IPS-20b (cell line): ENCODE results near the gene FCHSD2.

ENCODE experiments used
- H3K27ac ChIP-seq: one replicate; pipeline ENCODE4 v1.5.1; 2013; ENCODE audit warnings: low read length
- H3K27me3 ChIP-seq: 2 replicates; pipeline ENCODE4 v1.6.1; 2013; ENCODE audit warnings: mild to moderate bottlenecking, low read length, inconsistent platforms; ENCODE audit not compliant: insufficient read depth
- H3K36me3 ChIP-seq: 2 replicates; pipeline ENCODE4 v1.6.1; 2013; ENCODE audit warnings: low read depth, mild to moderate bottlenecking, inconsistent platforms, low read length, moderate library complexity; ENCODE audit not compliant: insufficient read depth
- H3K4me1 ChIP-seq: 2 replicates; pipeline ENCODE4 v1.6.1; 2013; ENCODE audit warnings: mild to moderate bottlenecking, control low read depth, inconsistent platforms, low read length, moderate library complexity; ENCODE audit not compliant: insufficient read depth
- H3K4me3 ChIP-seq: 2 replicates; pipeline ENCODE4 v1.5.1; 2013; ENCODE audit warnings: mild to moderate bottlenecking, low read length, inconsistent platforms
- H3K9ac ChIP-seq: 2 replicates; pipeline ENCODE4 v1.6.1; 2013; ENCODE audit warnings: low read depth, mild to moderate bottlenecking, inconsistent platforms, low read length, moderate library complexity
- H3K9me3 ChIP-seq: 2 replicates; pipeline ENCODE4 v1.6.1; 2013; ENCODE audit warnings: mild to moderate bottlenecking, low read depth, low read length, inconsistent platforms; ENCODE audit not compliant: insufficient read depth

FCHSD2 gene

DNA sequence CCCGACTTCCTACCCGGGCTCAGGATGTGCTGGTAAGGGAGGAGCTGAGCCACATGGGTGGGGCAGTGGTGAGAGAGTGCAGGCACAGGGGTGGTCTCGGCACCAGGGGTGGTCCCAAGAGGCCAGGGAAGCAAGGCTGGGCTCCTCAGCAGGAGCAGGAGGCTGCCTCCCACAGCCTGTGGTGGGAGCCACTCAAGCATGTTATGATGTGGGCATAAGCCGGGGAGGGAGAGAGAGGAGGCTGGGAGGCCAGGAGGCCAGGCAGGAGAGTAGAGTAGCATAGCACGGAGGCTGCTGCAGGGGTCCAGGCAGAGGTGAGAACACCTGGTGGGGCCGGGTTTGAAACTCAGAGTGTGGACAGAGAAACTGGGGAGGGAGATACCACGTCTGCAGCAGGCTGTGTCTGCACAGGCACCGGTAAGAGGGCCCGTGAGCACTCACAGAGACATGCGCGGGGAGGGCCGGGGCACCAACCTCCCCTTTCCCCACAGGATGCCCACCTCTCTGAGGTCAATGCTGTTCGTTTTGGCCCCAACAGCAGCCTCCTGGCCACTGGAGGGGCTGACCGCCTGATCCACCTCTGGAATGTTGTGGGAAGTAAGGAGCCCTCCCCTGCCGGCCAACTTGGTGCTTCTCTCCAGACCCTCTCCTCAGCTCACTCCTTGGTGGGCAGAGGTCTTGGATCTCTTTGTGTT, 317.2 kb downstream of the FCHSD2 start:
- Histone ChIP-seq H3K9me3 (no peaks in the 10 kb centered on the region), H3K4me1 (no peaks in the 10 kb centered on the region; the same call in 1 of the 2 replicates), H3K27ac (no peak overlapping the region), H3K27me3 (peaks cover 29% of the 10 kb centered on the region), H3K4me3 (no peak overlapping the region), H3K36me3 (no peaks in the 10 kb centered on the region), H3K9ac (no peak overlapping the region)

DNA sequence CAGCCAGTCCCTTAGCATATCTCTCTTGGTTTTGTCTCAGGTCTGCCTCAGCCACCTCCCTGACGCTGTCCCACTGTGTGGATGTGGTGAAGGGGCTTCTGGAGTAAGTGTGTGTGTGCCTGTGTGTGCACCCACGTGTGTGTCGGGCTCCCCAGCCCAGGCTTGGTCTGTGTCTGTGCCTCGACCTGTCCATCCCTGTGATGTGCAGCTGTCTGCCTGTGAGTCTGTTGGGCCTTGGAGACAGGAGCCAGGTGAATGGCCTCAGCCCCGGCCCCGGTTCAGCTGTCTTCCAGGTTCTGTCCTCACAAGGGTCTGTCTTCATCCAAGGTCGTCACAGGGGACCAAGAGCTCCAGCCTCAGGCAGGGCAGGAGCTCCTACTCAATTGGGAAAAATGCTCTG, 318.1 kb downstream of the FCHSD2 start:
- no peaks in the 10 kb centered on the region for H3K36me3 ChIP-seq

DNA sequence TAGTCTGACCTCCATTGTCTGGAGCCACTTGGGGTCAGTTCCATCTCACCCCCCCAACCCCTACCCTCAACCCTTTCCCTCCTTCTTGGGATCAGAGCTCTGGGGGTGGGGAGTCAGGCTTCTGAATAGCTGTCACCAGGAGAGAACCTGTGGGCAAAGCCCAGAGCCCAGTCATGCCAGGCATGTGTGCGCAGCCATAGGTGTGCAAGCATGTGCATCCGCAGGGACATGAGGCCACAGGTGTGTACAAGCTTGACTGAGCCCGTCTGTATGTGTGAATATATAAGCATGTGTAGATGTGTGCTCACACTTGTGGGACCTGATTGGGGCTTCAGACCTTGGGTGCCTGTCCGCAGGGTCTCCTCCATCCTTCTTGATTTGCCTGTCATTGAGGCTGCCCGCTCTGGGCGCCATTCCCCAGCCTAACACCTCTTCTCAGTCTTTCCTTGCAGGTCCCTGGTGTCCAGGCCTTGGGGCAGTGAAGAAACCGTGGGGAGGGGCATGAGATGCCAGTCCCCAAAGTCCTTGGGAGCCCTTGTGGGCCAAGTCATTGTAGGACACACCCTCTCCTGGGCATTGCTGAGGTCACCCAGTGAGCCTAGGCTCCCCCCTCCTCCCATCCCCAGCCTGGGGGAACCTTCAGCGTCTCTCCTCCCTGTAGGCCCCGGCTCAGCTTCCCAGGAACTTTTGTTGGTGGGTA, 318.9 kb downstream of the FCHSD2 start:
- H3K27ac ChIP-seq = no peak overlapping the region

More for the DNA sequence above, 318.1 kb downstream of the FCHSD2 start:
- no peak overlapping the region for H3K9ac ChIP-seq
- no peak overlapping the region for H3K27ac ChIP-seq
- H3K4me3 ChIP-seq = no peak overlapping the region
- H3K4me1 ChIP-seq = peaks cover 4% of the 10 kb centered on the region; the same call in 1 of the 2 replicates
- peaks cover 29% of the 10 kb centered on the region for H3K27me3 ChIP-seq
- no peaks in the 10 kb centered on the region for H3K9me3 ChIP-seq

DNA sequence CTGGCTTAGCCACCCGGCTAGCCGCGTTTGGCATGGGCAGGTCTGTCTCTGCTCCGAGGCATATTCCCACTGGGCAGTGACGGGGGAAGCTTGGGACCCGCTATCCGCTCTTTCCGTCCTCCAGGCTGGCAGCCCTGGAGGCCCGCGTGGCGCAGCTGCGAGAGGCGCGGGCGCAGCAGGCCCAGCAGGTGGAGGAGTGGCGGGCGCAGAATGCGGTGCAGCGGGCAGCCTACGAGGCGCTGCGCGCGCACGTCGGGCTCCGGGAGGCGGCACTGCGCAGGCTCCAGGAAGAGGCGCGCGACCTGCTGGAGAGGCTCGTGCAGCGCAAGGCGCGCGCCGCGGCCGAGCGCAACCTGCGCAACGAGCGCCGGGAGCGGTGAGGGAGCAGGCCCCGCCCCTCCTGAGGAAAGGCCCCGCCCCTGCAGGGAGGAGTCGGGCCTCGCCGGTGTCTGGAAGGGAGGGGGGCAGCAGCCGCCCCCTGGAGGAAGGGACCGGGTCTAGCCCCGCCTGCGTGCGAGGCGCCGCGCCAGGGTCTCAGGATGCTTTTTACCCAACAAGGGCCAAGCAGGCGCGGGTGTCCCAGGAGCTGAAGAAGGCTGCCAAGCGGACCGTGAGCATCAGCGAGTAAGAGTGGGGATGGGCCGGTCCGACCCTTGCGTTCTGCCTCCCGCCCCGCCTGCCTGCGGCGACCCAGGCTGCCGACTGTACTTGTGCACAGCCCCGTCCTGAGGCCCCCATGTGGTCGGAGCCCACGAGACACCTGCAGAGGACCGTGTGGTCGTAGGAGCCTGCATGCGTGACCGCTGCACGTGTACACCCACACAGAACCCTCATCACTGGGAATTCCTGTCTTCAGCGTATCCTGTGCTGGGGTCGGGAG, 320.0 kb downstream of the FCHSD2 start:
- H3K36me3 ChIP-seq = no peaks in the 10 kb centered on the region

More for the DNA sequence above, 318.9 kb downstream of the FCHSD2 start:
- no peak overlapping the region for H3K4me3 ChIP-seq
- H3K4me1 ChIP-seq = peaks cover 4% of the 10 kb centered on the region; the same call in 1 of the 2 replicates
- no peaks in the 10 kb centered on the region for H3K9me3 ChIP-seq
- H3K9ac ChIP-seq = no peak overlapping the region
- no peaks in the 10 kb centered on the region for H3K36me3 ChIP-seq
- peaks cover 29% of the 10 kb centered on the region for H3K27me3 ChIP-seq

DNA sequence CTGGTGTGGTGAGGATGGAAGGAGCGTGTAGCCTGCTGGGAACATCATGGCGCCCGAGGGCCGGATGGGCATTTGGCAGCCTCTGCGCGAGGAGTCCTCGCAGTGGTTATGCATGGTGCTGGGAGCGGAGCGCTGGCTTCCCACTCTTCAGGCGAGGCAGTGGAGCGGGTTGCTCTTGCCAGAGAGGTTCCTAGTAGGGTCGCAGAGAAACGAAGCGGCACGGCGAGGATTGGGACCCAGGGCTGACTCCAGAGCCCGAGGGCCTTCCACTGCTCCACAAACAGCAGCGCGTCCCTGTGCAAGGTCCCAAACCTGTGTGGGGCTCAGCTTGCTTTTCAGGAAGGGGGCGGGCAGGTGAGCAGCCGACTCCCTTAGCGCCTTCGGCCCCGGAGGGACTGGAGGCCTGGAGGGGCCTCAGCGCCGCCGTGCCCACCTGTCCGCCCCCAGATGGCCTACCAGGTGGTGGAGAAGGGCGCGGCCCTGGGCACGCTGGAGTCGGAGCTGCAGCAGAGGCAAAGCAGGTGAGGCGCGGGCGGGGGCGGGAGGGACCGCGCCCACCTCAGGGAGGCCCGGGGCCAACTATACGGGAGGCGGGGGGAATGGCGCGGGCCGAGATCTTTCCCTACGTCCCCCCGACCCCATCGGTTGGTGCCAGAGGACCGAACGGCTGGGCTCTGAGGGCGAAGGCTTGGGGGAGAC, 320.7 kb downstream of the FCHSD2 start:
- Histone ChIP-seq H3K9me3 (no peaks in the 10 kb centered on the region), H3K36me3 (no peaks in the 10 kb centered on the region), H3K9ac (peak overlapping the region; percentile 72; the same call in 1 of the 2 replicates), H3K27me3 (peaks cover 29% of the 10 kb centered on the region), H3K4me3 (peak overlapping the region; percentile 78), H3K27ac (no peak overlapping the region), H3K4me1 (peaks cover 4% of the 10 kb centered on the region; the same call in 1 of the 2 replicates)

More for the DNA sequence above, 320.0 kb downstream of the FCHSD2 start:
- H3K9ac ChIP-seq = peak overlapping the region; percentile 72; the same call in 1 of the 2 replicates
- no peaks in the 10 kb centered on the region for H3K9me3 ChIP-seq
- H3K4me1 ChIP-seq = peaks cover 4% of the 10 kb centered on the region; the same call in 1 of the 2 replicates
- no peak overlapping the region for H3K27ac ChIP-seq
- peak overlapping the region; percentile 78 for H3K4me3 ChIP-seq
- H3K27me3 ChIP-seq = peaks cover 29% of the 10 kb centered on the region

DNA sequence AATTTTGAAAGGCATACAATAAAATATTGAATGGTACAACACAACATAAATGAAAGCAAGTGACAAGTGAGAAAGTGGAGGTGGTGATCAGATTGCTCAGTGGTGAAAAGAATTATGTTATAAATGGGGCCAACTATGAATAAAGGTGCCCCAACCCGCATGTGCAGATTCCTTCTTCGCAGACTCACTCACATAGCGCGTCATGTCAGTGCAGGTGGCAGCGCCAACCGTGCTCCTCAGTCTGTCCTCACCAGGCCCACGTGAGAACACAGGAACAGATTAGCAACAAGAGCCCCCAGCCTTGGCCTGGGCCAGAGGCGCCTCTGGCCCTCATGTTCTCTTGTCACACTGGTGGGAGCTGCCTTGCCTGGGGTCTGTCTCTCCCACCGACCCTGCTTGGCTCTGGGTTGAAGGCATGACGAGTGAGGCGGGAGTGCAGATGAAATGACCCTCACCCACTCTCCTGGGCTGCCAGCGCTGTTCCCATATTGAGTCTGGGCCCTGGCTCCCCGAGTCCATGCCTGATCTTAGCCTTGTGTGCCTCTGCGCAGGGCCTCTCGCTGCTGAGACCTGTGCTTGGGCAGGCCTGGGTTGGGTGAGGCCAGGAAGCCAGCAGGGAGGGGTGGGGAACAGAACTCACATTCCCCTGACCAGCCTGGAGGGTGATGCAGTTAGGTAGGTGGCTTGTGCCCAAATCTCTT, 321.5 kb downstream of the FCHSD2 start:
- Histone ChIP-seq H3K4me3 (peak overlapping the region; percentile 78; the same call in 1 of the 2 replicates), H3K9me3 (no peaks in the 10 kb centered on the region), H3K9ac (no peak overlapping the region), H3K36me3 (no peaks in the 10 kb centered on the region), H3K27ac (no peak overlapping the region), H3K27me3 (peaks cover 31% of the 10 kb centered on the region), H3K4me1 (peaks cover 4% of the 10 kb centered on the region; the same call in 1 of the 2 replicates)

DNA sequence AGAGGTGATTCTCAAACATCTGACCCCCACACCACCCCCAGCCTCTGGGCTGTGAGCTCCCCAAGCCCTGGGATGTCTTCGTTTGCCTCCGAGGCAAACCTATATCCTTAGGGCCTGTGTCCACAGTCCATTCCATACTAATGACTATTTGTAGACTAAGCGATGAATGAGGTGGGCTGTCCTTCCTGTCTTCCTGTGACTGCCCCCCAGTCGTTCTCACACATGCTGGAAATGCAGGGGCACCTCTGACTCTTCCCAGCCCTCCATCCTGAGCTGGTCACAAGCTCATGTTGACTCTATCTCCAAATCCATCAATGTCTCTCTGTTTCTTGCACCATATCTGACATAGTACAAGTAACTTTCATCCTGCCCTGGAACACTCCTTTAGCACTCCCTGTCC, 323.1 kb downstream of the FCHSD2 start:
- H3K27me3 ChIP-seq = peaks cover 33% of the 10 kb centered on the region

DNA sequence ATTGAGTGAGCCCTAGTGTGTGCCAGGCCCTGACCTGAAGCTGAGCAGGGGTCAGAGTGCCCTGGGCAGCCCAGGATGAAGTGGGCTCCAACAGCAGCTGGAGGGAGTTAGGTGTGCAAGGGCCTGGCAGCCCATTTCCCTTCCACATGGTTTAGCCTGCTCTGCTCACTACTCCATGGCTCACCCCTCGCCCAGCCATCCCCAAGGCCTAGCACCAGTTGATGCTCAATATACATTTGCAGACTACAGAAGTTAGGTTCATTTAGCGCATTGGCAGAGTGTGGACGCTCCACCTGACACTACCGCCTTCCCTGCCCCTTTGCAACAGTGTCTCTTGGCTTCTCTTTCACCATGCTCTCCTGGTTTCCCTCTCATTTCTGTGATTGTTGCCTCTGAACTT, 324.2 kb downstream of the FCHSD2 start:
- no peaks in the 10 kb centered on the region for H3K9me3 ChIP-seq
- H3K4me3 ChIP-seq = no peak overlapping the region
- H3K9ac ChIP-seq = no peak overlapping the region
- H3K27me3 ChIP-seq = peaks cover 30% of the 10 kb centered on the region
- H3K4me1 ChIP-seq = peaks cover 9% of the 10 kb centered on the region; the same call in 1 of the 2 replicates
- no peak overlapping the region for H3K27ac ChIP-seq
- H3K36me3 ChIP-seq = no peaks in the 10 kb centered on the region

More for the DNA sequence above, 323.1 kb downstream of the FCHSD2 start:
- H3K27ac ChIP-seq = no peak overlapping the region
- no peaks in the 10 kb centered on the region for H3K36me3 ChIP-seq
- no peaks in the 10 kb centered on the region for H3K9me3 ChIP-seq
- no peak overlapping the region for H3K4me3 ChIP-seq
- H3K9ac ChIP-seq = no peak overlapping the region
- H3K4me1 ChIP-seq = peaks cover 7% of the 10 kb centered on the region; the same call in 1 of the 2 replicates

DNA sequence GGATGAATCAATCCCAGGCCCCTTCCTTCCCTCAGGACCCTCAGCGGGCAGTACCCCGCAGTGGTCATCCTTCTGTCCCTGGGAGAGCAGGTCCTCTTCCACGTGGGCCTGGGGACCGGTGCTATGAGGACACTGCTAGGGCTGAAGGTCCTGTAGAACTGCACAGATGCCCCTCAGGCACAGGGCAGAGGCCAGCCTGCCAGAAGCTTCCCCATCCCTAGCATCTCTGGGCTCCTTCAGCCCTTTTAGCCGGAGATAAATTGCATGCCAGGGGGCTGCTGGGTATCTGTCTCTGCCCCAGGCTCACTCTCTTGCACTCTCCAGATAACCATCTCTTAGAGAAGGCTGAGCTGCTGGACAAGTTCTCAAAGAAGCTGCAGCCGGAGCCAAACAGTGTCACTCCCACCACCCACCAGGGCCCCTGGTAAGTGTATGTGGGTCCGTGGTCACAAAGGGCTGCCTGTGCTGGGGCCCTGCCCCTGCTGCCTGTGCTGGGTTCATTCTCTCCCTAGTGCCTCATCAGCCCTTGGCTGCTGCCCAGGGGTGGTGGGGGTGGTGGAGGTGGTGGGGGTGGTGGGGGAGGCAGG, 325.6 kb downstream of the FCHSD2 start:
- Histone ChIP-seq H3K9me3 (no peaks in the 10 kb centered on the region), H3K36me3 (no peaks in the 10 kb centered on the region), H3K4me3 (no peak overlapping the region), H3K4me1 (peaks cover 9% of the 10 kb centered on the region; the same call in 1 of the 2 replicates), H3K27me3 (peaks cover 24% of the 10 kb centered on the region), H3K9ac (no peak overlapping the region), H3K27ac (no peak overlapping the region)

DNA sequence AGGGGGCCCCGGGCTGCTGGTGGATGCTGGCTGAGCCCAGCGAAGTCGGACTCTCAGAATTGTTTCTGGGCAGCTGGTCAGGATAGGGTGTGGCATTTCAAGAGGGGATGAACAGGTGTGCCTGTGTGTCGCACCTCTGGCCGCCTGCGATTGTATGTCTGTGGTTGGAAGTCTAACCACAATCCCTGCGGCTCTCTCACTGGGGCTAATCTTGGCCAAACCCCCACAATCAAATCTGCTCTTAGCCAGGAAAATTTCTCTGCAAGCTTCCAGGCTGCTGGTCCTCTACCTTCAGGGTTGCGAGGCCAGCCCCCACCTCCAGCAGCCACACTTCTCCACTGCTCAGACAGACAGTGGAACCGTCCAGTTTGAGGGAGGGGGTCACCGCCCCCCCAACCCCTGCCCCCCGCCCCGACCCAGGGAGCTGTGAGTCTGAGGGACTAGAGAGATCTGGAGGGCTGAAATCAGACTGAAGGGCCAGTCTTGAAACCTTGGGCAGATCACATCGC, 327.0 kb downstream of the FCHSD2 start:
- H3K36me3 ChIP-seq = no peaks in the 10 kb centered on the region
- H3K4me3 ChIP-seq = peak overlapping the region; percentile 85
- H3K27ac ChIP-seq = no peak overlapping the region
- H3K9ac ChIP-seq = peak overlapping the region; percentile 89; the same call in 1 of the 2 replicates
- peaks cover 12% of the 10 kb centered on the region; the same call in 1 of the 2 replicates for H3K27me3 ChIP-seq
- peaks cover 9% of the 10 kb centered on the region; the same call in 1 of the 2 replicates for H3K4me1 ChIP-seq
- no peaks in the 10 kb centered on the region for H3K9me3 ChIP-seq
